Activated CD4-positive, alpha-beta T cell treated with anti-CD3 and anti-CD28 coated beads for 4 hours (primary cell): Measurements from ENCODE around the gene SCN8A.
"Not testable (repeated sequence)": the region's sequence is repeated elsewhere in the genome, so short reads cannot be mapped to it uniquely, and the experiment has no call there.

ENCODE experiments used
- DNase-seq, 2 donors: peaks; one replicate each; pipeline ENCODE4 v3.0.0-alpha.2; 2020

The SCN8A gene

DNA sequence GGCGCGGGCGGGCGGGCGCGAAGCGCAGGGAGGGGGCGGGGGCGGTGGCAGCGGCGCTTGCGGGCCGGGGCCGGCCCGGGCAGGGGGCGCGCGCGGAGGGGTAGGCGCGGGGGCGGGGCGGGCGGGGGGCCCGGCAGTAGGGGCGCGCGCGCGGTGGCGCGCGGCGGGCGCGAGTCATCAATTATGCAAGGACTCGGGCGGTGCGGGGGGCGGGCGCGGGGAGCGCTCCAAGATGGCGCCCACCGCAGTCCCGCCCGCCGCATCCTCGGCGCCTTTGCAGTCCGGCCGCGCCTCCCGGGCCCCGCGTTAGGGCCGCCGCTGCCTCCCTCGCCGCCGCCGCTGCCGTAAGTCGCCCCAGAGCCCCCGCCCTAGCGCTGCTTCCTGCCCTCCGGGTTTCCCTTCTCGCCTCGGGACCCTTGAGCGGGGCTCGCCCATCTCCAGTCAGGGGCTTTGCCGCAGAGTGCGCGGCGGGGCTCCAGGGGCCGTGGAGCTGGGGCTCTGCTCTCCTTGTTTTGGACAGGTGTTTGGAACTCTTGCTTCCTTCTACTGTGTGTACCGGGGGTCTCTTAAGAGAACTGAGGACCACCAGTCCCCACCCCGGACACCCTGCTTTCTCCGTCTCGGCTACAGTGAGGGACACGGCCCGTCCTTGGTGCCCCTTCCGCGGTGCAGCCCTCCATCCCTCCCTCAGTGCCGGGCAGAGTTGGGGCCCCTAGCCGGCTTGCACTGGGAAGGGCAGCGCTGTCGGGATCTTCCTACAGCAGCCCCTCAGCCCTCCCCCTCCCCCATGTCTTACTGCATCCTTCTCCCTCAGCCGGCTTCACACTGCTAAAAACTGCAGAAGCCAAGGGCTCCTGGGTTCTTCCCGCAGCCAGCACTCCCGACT, at the start of gene SCN8A:
Gene SCN8A, plus strand, starts transcription at position 218 of the 886 bp plus-strand sequence. CDS start 71,585 bp downstream, outside the sequence.
- peak; percentile 42 to 52 for DNase-seq

DNA sequence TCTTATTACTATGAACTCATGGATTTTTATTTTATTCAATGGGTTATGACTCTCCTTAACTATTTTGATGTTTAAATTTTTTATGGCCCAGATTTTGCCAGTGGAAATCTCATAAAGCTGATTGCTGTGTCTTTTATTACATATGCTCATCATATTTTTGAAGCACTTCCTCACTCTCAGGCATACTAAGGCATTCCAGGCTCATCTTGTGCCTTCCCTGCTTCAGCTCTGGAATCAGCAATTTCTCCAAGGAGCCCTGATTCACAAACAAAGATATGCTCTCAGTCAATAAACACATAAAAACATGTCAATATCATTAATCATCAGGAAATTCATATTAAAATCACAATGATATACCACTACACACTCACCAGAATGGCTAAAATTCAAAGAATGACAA, 44.9 kb upstream of the SCN8A start:
- no peak for DNase-seq

DNA sequence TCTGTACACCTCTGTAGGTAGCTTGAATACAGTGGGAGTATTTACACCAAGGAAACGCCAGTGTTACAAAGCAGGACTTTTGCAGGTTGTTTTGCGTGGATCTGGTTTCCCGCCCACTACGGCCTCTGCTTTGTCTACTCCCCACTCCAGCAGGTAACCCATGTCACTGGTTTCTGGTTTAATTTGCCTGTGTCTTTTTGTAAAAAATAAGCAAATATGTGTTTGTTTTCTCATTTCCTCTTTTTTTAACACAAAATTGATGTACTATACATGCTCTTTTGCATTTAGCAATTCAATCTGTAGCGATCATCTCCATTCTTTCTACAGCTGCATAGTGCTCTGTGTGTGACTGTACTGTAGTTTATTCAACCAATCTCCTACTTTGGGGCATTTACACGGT, 43.4 kb upstream of the SCN8A start:
- DNase-seq, result no peak

DNA sequence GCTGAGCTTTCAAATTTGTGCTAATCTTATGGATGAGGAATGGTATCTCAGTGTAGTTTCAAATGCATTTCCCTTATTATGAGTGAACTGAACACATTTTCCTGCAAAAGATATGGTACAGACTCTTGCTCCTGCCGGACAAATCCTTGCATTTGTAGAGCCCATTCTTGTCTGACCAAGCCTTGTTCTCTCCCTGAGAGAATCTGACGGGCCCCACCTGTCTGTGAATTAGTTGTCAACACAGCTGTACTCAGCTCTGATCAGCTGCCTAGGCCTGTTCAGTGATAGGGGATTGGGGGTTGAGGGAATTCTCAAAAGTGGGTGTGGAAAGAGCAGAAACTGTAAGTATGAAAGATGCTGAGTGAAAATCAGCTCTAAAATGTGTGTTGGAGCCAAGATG, 42.8 kb upstream of the SCN8A start:
- DNase-seq, result no peak

DNA sequence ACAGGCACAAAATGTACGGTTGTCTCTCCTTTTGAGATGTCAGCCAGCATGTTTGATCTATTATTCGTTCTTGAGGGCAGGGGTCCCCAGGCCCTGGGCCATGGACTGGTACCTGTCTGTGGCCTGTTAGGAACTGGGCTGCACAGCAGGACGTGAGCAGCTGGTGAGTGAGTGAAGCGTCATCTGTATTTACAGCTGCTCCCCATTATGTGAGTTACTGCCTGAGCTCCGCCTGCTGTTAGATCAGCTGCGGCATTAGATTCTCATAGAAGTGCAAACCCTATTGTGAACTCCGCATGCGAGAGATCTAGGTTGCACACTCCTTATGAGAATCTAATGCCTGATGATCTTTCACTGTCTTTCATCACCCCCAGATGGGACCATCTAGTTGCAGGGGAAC, 41.4 kb upstream of the SCN8A start:
- no peak for DNase-seq

DNA sequence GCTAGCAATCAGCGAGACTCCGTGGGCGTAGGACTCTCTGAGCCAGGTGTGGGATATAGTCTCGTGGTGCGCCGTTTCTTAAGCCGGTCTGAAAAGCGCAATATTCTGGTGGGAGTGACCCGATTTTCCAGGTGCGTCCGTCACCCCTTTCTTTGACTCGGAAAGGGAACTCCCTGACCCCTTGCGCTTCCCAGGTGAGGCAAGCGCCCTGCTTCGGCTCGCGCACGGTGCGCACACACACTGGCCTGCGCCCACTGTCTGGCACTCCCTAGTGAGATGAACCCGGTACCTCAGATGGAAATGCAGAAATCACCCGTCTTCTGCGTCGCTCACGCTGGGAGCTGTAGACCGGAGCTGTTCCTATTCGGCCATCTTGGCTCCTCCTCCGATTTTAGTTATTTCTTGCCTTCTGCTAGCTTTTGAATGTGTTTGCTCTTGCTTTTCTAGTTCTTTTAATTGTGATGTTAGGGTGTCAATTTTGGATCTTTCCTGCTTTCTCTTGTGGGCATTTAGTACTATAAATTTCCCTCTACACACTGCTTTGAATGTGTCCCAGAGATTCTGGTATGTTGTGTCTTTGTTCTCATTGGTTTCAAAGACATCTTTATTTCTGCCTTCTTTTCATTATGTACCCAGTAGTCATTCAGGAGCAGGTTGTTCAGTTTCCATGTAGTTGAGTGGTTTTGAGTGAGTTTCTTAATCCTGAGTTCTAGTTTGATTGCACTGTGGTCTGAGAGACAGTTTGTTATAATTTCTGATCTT, 22.6 kb upstream of the SCN8A start:
- DNase-seq, result not testable (repeated sequence)

DNA sequence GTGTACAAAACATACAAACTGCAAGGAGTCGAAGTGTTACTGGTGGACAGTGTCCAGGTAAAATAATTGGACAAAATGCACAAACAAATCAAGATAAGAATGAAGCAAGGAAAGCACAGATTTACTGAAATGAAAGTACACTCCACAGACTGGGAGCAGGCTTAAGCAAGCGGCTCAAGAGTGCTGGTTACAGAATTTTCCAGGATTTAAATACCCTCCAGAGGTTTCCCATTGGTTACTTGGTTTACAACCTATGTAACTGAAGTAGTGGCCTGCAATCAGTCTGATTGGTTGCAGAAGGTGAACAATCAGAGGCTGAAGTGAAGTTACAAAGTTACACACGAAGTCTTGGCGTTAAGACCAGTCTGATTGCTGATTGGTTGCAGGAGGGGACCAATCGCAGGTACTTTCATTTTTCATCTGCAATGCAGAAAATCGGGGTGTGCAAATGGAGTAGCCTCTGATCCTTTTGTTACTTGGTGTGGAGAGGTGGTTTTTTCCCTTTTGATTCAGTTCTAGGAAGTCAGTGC, 11.6 kb upstream of the SCN8A start:
- DNase-seq, result no peak

DNA sequence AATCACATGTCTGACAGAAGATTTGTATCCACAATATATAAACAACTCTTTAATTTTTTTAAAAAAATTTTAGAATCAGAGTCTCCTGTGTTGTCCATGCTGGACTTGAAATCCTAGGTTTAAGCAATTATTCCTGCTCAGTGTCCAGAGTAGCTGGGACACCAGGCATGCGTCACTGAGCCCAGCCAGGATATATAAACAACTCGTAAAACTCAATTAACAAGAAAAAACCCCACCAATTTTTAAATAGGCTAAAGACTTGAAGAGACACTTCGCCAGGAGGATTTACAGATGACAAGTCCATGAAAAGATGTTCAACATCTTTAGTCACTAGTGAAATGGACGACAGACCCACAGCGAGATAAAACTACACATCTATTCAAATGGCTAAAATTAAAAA, 2.0 kb upstream of the SCN8A start:
- DNase-seq, result no peak

DNA sequence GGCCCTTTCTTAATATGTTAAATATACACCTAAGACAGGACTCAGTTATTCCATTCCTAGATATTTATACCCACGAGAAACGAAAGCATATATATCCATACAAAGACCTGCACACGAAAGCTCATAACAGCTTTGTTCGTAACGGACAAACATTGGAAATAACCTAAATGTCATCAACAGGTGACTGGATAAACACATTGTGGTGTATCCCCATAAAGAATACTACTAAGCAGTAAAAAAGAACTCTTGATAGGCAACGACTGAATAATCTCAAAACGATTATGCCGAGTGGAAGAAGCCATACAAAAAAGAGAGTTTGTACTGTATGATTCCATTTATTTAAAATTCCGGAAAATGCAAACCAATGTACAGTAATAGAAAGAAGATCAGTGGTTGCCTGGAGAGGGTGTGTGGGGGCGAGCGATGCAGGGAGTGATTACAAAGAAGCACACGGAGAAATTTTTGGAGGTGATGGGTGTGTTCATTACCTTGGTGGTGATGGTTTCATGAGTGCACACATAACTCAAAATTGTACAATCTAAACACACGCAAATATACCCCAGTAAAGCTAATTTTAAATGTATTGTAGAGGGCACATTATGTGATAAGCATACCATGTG, 1.4 kb upstream of the SCN8A start:
- DNase-seq, result no peak

DNA sequence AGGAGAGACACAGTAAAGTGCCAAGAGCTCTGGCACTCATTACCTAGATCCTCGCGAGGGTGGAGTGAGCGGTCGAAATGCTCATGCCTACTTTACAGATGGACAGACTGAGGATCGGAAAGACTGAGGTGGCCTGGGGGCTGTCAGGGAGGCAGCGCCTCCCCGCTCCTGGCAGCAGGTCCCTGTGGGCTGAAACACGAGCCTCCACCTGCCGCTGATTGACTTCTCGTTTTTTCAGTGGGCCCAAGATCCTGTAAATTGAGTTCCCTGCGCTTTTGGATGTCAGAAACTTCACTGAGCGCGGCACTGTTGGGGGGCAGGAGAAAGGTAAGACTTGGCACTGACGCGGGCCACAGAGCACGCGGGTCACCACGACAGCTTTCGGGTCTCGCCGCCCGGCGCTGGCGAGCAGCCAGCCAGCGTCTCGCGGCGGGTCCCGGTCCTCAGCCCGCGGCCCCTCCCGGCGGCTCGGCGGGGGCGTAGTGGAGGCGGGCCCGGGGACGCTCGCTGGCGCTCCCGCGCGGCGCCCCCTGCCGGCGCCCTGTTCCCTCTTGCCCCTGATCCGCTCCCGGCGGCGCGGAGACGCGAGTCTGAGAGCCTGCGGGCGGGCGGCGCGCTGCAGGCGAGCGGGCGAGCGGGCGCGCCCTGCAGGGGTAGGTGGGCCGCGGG, 552 bp upstream of the SCN8A start:
- DNase-seq, result peak; percentile 74 to 75

DNA sequence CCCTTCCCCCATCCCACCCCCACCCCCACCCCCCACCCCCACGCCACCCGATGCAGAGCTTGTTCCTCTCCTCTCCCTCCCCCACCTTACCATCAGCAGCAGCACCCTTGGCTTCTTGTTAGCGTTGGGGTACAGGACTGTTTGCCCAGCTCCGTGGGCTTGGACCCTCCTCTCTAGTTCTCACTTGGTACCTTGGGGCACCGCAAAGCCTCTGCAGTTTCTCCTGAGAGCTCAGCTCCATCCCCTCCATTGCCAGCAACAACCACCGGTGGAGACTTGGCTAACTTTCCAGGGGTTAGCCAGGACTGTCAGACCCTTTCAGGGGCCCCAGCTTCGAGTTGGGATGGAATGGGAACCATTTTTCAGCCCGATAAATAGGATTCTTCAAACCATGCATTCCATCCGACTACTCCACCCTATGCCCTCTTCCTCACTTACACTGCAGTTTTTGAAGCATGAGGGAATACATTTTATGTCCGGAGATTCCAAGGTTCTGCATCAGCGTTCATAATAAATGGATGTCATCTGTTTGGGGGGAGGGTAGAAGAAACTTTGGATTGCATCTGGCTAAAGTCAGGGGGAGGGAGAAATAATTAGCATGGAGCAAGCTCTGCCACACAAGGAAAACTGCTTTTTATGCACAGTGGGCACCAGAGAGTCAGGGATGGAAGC, 1.1 kb downstream of the SCN8A start:
- DNase-seq, result no peak

DNA sequence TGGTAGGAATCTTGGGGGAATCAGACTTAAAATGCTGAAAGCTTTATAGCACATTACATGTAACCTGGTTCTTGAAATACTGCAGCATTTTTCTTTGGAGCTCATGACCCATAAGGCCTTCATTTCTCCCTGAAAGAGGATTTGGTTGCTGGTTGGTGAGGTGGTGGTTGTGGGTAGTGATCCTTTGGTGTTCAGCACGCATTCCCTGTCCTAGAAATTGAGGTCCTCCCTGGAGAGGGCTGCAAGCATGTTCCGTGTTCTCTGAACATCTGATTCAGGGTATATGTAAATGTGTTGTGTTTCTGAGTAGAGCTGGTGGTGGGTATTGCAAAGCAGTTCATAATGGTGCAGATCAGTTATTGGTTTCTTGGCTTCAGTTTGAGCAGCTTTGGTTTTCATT, 2.0 kb downstream of the SCN8A start:
- no peak for DNase-seq

DNA sequence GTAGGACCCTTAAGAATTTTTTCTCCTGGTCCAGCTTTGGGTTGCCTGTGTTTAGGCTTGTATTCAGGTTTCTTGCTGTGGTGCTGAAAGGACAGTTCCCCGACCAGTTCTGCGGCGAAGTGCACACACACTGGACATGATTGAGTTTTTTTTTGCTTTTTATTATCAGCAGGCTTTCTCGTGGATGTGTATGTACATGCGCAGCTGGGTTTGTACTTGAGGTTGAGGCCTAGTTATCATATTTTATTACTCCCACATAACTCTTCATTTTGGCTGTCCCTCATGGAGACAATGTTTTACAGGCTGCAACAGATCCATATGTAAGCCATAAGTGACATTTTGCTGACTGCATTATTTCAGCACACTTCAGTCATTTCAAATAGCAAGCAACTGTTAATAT, 2.5 kb downstream of the SCN8A start:
- peak in 1 of 2 donors; percentile 4 for DNase-seq

DNA sequence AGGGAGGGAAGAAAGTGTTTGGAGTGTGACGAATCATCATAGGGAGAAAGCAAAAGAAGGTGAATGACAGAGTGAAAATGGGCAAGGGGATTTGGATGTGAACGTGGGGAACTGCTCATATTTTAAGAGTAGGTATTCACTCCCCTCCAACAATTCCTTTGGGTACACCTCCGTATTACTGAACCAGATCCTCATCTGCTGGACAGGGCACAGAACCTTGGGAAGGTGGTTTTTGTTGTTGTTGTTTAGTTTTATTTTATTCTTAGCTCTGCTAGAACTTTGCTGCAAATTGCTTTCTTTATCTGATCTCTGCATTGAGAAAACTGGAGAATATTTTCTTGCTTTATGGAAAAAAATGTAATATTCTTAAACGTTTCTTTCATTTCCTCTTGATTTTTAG, 7.1 kb downstream of the SCN8A start:
- no peak for DNase-seq

DNA sequence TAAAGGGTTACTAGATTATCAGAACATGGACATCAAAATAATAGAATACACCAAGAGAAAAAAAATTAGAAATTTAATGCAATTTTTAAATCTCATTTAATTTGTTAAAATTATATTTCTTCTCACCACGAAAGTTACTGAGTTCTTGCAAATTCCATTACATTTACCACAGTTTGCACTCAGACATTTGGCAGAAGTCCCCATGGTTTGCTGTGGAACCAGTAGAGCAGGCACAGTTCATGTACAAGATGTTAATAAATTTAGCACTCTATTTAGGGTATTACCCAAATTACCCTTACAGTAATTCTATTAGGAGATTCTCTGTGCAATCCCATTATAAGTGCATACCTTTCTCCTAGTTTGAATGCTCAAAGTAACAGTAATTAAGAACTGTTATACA, 9.7 kb downstream of the SCN8A start:
- no peak for DNase-seq

DNA sequence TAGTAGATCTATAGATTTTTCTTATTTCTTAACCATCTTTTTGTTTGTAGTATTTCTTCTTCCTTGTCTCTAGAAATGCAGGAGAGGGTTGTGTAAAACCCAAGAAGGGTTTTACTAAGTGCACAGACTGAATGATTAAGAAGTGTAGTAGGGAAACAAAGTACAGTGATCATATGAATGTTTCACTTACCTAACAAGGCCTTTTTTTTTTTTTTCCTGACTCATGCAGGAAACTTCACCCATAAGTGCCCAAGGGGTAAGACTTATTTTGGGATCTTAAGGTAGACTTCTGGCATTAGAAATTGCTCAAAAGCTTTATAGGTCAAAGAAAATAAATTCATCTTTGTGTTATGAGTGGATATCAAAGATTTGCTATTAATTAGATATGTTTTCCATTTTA, 10.2 kb downstream of the SCN8A start:
- no peak for DNase-seq

DNA sequence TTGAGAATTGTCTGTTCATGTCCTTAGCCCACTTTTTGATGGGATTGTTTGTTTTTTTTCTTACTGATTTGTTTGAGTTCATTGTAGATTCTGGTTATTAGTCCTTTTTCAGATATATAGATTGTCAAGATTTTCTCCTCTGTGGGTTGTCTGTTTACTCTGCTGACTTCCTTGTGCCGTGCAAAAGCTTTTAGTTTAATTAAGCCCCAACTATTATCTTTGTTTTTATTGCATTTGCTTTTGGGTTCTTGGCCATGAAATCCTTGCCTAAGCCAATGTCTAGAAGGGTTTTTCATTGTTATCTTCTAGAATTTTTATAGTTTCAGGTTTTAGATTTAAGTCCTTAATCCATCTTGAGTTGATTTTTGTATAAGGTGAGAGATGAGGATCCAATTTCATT, 14.9 kb downstream of the SCN8A start:
- DNase-seq, result not testable (repeated sequence)

DNA sequence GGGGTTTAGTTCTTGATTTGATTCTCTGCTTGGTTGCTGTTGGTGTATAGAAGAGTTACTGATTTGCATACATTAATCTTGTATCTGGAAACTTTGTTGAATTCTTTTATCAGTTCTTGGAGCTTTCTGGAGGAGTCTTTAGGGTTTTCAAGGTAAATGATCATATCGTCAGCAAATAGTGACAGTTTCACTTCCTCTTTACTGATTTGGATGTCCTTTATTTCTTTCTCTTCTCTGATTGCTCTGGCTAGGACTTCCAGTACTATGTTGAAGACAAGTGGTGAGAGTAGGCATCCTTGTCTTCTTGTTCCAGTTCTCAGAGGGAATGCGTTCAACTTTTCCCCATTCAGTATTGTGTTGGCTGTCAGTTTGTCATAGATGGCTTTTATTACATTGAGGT, 16.2 kb downstream of the SCN8A start:
- DNase-seq, result not testable (repeated sequence)

DNA sequence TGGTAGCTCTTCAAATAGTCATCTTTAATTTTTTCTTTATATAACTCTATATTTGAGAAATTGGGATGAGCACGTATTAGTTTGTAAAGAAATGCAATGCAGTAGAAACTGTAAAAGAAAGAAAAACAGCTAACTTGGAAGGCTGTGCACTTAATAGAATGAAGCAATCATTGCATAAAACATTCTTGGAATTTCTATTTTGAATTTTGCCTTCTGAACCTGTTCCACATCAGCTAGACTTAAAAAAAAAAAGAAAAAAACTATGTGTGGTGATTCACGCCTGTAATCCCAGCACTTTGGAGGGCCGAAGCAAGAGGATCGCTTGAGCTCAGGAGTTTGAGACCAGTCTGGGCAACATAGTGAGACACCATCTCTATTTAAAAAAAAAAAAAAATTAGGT, 29.4 kb downstream of the SCN8A start:
- no peak for DNase-seq

DNA sequence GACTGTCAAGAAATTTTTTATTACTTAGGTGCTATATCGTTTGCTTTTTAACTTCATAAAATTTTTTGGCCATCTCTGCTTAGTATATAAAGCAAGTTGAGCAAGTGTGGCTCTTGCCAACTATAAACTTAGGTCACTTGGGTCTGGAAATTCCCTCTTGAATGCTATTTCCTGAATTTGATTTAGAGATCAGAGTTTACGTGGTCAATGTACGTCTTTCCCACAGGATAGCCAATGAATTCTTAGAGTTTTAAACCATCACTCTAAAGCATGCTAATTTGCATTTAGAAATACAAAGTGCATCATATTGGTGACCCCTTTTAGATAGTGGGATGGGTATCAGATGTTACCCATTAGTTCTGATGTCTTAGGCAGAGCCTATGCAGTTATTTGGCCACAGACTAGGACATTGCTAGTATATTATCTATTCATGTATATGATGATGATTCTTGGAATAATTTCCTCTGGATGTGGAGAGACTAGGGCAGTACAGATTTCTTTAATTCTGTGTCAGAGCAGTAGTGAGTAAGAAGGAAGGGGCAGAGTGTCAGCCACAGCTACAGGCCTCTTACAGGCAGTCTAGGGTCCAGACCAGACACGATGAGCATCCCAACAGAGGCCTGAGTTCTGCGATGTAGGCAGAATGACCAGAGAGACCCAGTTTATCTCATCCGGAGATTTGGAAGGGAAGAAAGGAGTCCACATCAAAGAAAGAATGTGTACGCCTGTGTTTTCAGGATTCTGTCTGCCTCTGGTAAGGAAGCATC, 30.3 kb downstream of the SCN8A start:
- DNase-seq, result no peak

DNA sequence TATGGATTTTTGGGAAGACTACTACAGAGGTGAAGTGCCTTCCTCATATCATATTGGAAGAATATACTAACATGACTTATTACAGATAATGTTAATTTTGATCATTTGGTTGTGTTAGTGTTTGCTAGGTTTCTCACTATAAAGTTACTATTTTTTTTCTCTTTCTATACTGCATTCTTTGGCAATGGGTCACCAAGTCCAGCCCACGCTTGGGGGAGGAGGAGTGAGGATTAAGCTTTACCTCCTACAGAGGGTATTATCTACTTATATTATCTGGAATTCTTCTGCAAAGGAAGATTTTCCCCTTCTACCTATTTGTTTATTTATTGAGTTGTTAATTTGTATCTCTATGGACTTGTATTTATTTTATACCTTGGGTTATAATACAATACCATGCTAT, 31.5 kb downstream of the SCN8A start:
- no peak for DNase-seq

DNA sequence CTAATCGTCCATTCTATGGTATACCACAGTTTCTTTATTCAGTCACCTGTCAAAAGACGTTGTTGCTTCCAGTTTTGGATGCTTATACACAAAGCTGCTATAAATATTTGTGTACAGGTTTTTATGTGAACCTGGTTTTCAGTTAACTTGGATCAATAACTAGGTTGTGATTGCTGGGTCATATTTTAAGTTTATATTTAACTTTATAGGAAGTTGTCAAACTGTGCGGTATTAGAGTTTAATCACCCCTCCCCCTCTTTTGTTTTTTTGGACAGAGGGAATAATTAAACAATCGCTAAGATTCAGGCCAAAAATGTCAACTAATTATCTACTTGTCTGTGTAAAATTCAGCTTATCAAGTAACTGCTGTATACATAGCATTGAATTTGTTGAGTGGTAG, 34.3 kb downstream of the SCN8A start:
- no peak for DNase-seq
